GM12878 (cell line): ENCODE measurements around the gene PANK1. TPM values are rescaled to one million over a fixed set of nuclear protein-coding genes. Genes with fewer than 3 reads are reported as not detected.
A peak's percentile ranks its signal among the peaks of the same experiment; 100 is the strongest.

Experiments
- ATF7 ChIP-seq: fragments of 450-650 bp; IDR thresholded peaks from 2 replicates; pipeline ENCODE4 v1.6.1; 2016; ENCODE audit warnings: low read depth, mild to moderate bottlenecking
- BHLHE40 ChIP-seq, 2 experiments: fragments of 450-650 bp in 1 of 2; IDR thresholded peaks; 2 replicates each; pipeline ENCODE4 v1.6.1; 2011 to 2017; ENCODE audit warnings: low read depth in 2 of 2, borderline replicate concordance in 1 of 2, improper control_type of control experiment in 1 of 2, low read length in 1 of 2, mild to moderate bottlenecking in 1 of 2
- CBFB ChIP-seq: IDR thresholded peaks from 2 replicates; pipeline ENCODE4 v1.6.1; 2016; ENCODE audit warnings: antibody characterized with exemption, low read depth
- CHD2 ChIP-seq: IDR thresholded peaks from 2 replicates; pipeline ENCODE4 v1.6.1; 2011; ENCODE audit warnings: low read depth, low read length, improper control_type of control experiment, borderline replicate concordance
- EZH2 ChIP-seq: IDR thresholded peaks from 2 replicates; pipeline ENCODE4 v1.6.1; 2012; ENCODE audit warnings: low read depth, mild to moderate bottlenecking, control low read depth, inconsistent platforms, low read length, borderline replicate concordance; ENCODE audit not compliant: control insufficient read depth
- HCFC1 ChIP-seq: fragments of 150-350 bp; IDR thresholded peaks from 2 replicates; pipeline ENCODE4 v1.6.1; 2014; ENCODE audit warnings: low read length
- IKZF2 ChIP-seq, 2 experiments: fragments of 450-650 bp; IDR thresholded peaks; 2 replicates each; pipeline ENCODE4 v1.6.1; 2017; ENCODE audit warnings: mild to moderate bottlenecking in 2 of 2, moderate library complexity in 2 of 2
- IRF3 ChIP-seq: fragments of 450-650 bp; IDR thresholded peaks from 2 replicates; pipeline ENCODE4 v1.6.1; 2014; ENCODE audit warnings: mild to moderate bottlenecking
- JUNB ChIP-seq: IDR thresholded peaks from 2 replicates; pipeline ENCODE4 v1.6.1; 2016; ENCODE audit warnings: antibody characterized with exemption, mild to moderate bottlenecking
- KDM1A ChIP-seq: fragments of 200-600 bp; sonication (generic); IDR thresholded peaks from 2 replicates; pipeline ENCODE4 v1.6.1; 2016; ENCODE audit warnings: borderline replicate concordance
- KLF5 ChIP-seq: fragments of 450-650 bp; IDR thresholded peaks from 2 replicates; pipeline ENCODE4 v1.6.1; 2014; ENCODE audit warnings: mild to moderate bottlenecking; ENCODE audit not compliant: partially characterized antibody
- MLLT1 ChIP-seq: fragments of 450-650 bp; IDR thresholded peaks from 2 replicates; pipeline ENCODE4 v1.6.1; 2016; ENCODE audit warnings: mild to moderate bottlenecking
- MTA2 ChIP-seq: fragments of 450-650 bp; IDR thresholded peaks from 2 replicates; pipeline ENCODE4 v1.6.1; 2016; ENCODE audit warnings: low read depth, mild to moderate bottlenecking, moderate library complexity
- MTA3 ChIP-seq: IDR thresholded peaks from 2 replicates; pipeline ENCODE4 v1.6.1; 2012; ENCODE audit warnings: low read length, inconsistent platforms, borderline replicate concordance
- MYB ChIP-seq: fragments of 150-350 bp; IDR thresholded peaks from 2 replicates; pipeline ENCODE4 v1.6.1; 2014; ENCODE audit warnings: mild to moderate bottlenecking, low read depth, low read length, borderline replicate concordance
- NRF1 ChIP-seq: conservative IDR thresholded peaks from 2 replicates; pipeline ENCODE4 v1.6.1; 2011; ENCODE audit warnings: mild to moderate bottlenecking, low read depth, low read length, improper control_type of control experiment
- PBX3 ChIP-seq: IDR thresholded peaks from 2 replicates; pipeline ENCODE4 v1.6.1; 2011; ENCODE audit warnings: mild to moderate bottlenecking, low read depth, low read length, moderate library complexity; ENCODE audit not compliant: insufficient replicate concordance
- SIX5 ChIP-seq: IDR thresholded peaks from 2 replicates; pipeline ENCODE4 v1.6.1; 2011; ENCODE audit warnings: mild to moderate bottlenecking, low read depth, low read length, moderate library complexity; ENCODE audit not compliant: severe bottlenecking
- SPI1 ChIP-seq: IDR thresholded peaks from 2 replicates; pipeline ENCODE4 v1.6.1; 2011; ENCODE audit warnings: low read depth, mild to moderate bottlenecking, low read length, moderate library complexity, borderline replicate concordance; ENCODE audit not compliant: insufficient read depth
- SRF ChIP-seq, 2 experiments: IDR thresholded peaks; 2 replicates each; pipeline ENCODE4 v1.6.1; 2011; ENCODE audit warnings: low read depth in 2 of 2, low read length in 2 of 2, mild to moderate bottlenecking in 1 of 2, moderate library complexity in 1 of 2
- YY1 ChIP-seq: IDR thresholded peaks from 2 replicates; pipeline ENCODE4 v1.6.1; 2011; ENCODE audit warnings: low read depth, mild to moderate bottlenecking, low read length
- ZBTB11 ChIP-seq: fragments of 450-650 bp; formaldehyde crosslinking; IDR thresholded peaks from 2 replicates; pipeline ENCODE4 v1.5.0; 2022; ENCODE audit warnings: mild to moderate bottlenecking, missing genetic modification characterization
- ZNF24 ChIP-seq: fragments of 450-650 bp; IDR thresholded peaks from 2 replicates; pipeline ENCODE4 v1.6.1; 2017; ENCODE audit warnings: antibody characterized with exemption, mild to moderate bottlenecking
- ZSCAN29 ChIP-seq: fragments of 450-650 bp; IDR thresholded peaks from 2 replicates; pipeline ENCODE4 v1.6.1; 2017; ENCODE audit warnings: mild to moderate bottlenecking, moderate library complexity
- polyA plus RNA-seq, 11 experiments: library from polyadenylated mRNA; depleted of rRNA in 4 of 11; unstranded in 6 of 11; stranded (reverse) in 5 of 11; fragments of >200 nt; fragmentation: Nextera tagmentation in 4 of 11; fragmentation: Illumina TruSeq in 1 of 11; extraction: Ambion mirVana in 4 of 11; extraction: Trizol in 1 of 11; gene quantifications; 1 replicate in 1 of 11; 2 replicates in 10 of 11; pipeline versions ENCODE4 v1.2.1 to v1.2.3, GENCODE V29; 2011 to 2016; ENCODE audit warnings: inconsistent platforms in 2 of 11, missing spikeins in 2 of 11, low read depth in 1 of 11
- total RNA-seq, 4 experiments: library from RNA; depleted of rRNA in 3 of 4; stranded (reverse); fragments of >200 nt in 3 of 4; fragmentation: Illumina TruSeq in 1 of 4; extraction: Trizol in 1 of 4; gene quantifications; 2 replicates each; pipeline versions ENCODE4 v1.2.1 to v1.2.3, GENCODE V29; 2013 to 2021
- TF ChIP-seq, protein P1 (sequence below): IDR thresholded peaks from 2 replicates; pipeline ENCODE4 v1.6.1; 2011; ENCODE audit warnings: low read depth, mild to moderate bottlenecking, low read length, moderate library complexity, borderline replicate concordance; ENCODE audit errors: extremely low read depth

The PANK1 gene
- total and polyA plus RNA-seq, 10 of the 15 experiments (the other 5 are each of a cell fraction or from before 2014, with no cell fraction given) = 1.9 to 10.6 (median 5.8) TPM

- peak; percentile 48; the same call in 1 of the 2 replicates for TF ChIP-seq ATF7
- TF ChIP-seq SIX5 = no peak
- TF ChIP-seq ZBTB11 (CRISPR knock-in tag) = no peak
- TF ChIP-seq KDM1A = no peak
- TF ChIP-seq HCFC1 = no peak
- peak; percentile 28 to 61; a peak in 2 of 4 replicates for TF ChIP-seq IKZF2 (IDR thresholded peaks at IDR 0.05)
- no peak for TF ChIP-seq SRF (IDR thresholded peaks at IDR 0.05; ENCODE audit: low read depth in 2 of 2, low read length in 2 of 2)
- no peak for TF ChIP-seq MTA2
- TF ChIP-seq YY1 = peak; percentile 55; the same call in 1 of the 2 replicates
- TF ChIP-seq ZSCAN29 = no peak
- no peak for TF ChIP-seq CHD2
- no peak for TF ChIP-seq ZNF24
- TF ChIP-seq MLLT1 = no peak
- no peak for TF ChIP-seq MTA3
- no peak for TF ChIP-seq JUNB
- no peak for TF ChIP-seq CBFB
- no peak for TF ChIP-seq KLF5
- TF ChIP-seq, protein P1, sequence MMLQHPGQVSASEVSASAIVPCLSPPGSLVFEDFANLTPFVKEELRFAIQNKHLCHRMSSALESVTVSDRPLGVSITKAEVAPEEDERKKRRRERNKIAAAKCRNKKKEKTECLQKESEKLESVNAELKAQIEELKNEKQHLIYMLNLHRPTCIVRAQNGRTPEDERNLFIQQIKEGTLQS = no peak
- no peak for TF ChIP-seq SPI1
- no peak for TF ChIP-seq MYB
- no peak for TF ChIP-seq BHLHE40 (IDR thresholded peaks at IDR 0.05; ENCODE audit: borderline replicate concordance in 1 of 2, low read depth in 2 of 2, low read length in 1 of 2)
- no peak for TF ChIP-seq NRF1
- TF ChIP-seq PBX3 = no peak
- TF ChIP-seq EZH2 = no peak
- no peak for TF ChIP-seq IRF3
Measured at GRCh38 chr10:89609833-89610346, 35.2 kb downstream of the PANK1 start (continued).
